Measurements from ENCODE around the gene TWF2.

- TF ChIP-seq CTCF (IDR thresholded peaks at IDR 0.05) (no peak), POLR2A (IDR thresholded peaks at IDR 0.05) (no peak)
Observed at GRCh38 chr3:52262447-52262846, 23.5 kb upstream of the TWF2 start.
